Measurements from ENCODE around the gene NRG2. TPM values are rescaled to one million over a fixed set of nuclear protein-coding genes. Genes with fewer than 3 reads are reported as not detected.
A peak's percentile ranks its signal among the peaks of the same experiment; 100 is the strongest.

The NRG2 gene
- total and polyA plus RNA-seq, 12 donors = 1.8 to 16.7 (median 8.4) TPM

GRCh38 chr5:139962445-139962844 is 80.7 kb downstream of the NRG2 start:
- intact Hi-C loops (cut with DNase I) = loop anchor here in 1 of 2 donors (5.0 to 10.0 kb wide), 2 partner anchors 95 to 192 kb away; no protein-coding TSS in a partner anchor

DNA sequence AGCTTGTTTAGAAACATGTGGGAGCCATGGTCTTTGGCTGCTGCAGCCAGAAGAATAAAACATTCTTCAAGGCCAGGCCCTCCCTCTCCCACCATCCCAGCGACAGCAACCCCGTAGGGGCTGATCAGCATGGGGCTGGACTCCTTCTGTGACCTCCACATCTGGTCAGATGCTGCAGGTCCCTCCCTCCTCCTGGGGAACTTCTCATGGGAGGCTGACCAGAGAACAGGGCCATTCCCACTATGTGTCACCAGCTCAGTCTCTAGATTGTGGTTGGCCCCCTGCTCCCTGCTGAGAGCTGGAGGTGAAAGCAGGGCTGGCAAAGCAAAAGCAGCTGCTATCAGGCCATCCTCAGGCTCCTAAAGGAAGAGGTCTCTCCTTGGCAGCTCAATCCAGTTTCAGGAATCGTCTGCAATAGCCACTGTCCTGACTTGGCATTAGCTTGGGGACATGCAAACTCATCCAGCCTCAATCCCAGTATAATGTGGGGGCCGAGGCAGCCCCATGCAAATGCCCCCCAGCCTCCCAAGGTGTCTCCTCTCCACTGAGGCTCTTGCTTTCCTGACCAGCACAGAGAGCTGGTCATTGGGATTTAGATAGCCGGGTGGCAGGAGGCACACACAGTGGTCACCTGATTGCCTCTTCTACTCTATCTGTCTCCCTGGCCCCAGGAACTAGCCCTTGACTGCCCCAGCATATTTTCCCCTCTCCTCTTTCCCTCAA is 81.5 kb downstream of the NRG2 start:
- Histone ChIP-seq H3K27me3 (no peaks in the 10 kb centered on the region), H3K9me3 (replicated peaks in 1 of 3) (no peaks in the 10 kb centered on the region), H3K4me3 (no peak overlapping the region), H3K27ac (no peak overlapping the region), H3K4me1 (replicated peaks in 1 of 2) (no peaks in the 10 kb centered on the region), H3K36me3 (replicated peaks in 1 of 2) (no peaks in the 10 kb centered on the region)
- intact Hi-C loops (cut with DNase I) = loop anchor here in 1 of 2 donors (5.0 to 10.0 kb wide), 2 partner anchors 94 to 193 kb away; no protein-coding TSS in a partner anchor
- WGBS, 4 donors = 52 to 83% (median 66%) methylated on average over 3 to 5 of the region's 5 CpGs
- TF ChIP-seq POLR2A (IDR thresholded peaks at IDR 0.05) = no peak
- TF ChIP-seq, protein P1, sequence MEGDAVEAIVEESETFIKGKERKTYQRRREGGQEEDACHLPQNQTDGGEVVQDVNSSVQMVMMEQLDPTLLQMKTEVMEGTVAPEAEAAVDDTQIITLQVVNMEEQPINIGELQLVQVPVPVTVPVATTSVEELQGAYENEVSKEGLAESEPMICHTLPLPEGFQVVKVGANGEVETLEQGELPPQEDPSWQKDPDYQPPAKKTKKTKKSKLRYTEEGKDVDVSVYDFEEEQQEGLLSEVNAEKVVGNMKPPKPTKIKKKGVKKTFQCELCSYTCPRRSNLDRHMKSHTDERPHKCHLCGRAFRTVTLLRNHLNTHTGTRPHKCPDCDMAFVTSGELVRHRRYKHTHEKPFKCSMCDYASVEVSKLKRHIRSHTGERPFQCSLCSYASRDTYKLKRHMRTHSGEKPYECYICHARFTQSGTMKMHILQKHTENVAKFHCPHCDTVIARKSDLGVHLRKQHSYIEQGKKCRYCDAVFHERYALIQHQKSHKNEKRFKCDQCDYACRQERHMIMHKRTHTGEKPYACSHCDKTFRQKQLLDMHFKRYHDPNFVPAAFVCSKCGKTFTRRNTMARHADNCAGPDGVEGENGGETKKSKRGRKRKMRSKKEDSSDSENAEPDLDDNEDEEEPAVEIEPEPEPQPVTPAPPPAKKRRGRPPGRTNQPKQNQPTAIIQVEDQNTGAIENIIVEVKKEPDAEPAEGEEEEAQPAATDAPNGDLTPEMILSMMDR (IDR thresholded peaks at IDR 0.05) = no peak
- DNase-seq = peak in 6 of 7 donors; percentile 22 to 54 (median 44)

More at GRCh38 chr5:139962445-139962844, 80.7 kb downstream of the NRG2 start:
- H3K27me3 ChIP-seq = no peaks in the 10 kb centered on the region
- TF ChIP-seq, protein P1 (IDR thresholded peaks at IDR 0.05) = no peak
- no peak for TF ChIP-seq POLR2A (IDR thresholded peaks at IDR 0.05)
- no peak for DNase-seq
- no peaks in the 10 kb centered on the region for H3K4me1 ChIP-seq (replicated peaks in 1 of 2)
- H3K27ac ChIP-seq = no peak overlapping the region
- no peaks in the 10 kb centered on the region for H3K36me3 ChIP-seq (replicated peaks in 1 of 2)
- no peaks in the 10 kb centered on the region for H3K9me3 ChIP-seq (replicated peaks in 1 of 3)
- 67 to 86% (median 76%) methylated on average over 1 of the region's 1 CpG for WGBS, 4 donors
- no peak overlapping the region for H3K4me3 ChIP-seq

GRCh38 chr5:139960723-139961383 is 82.2 kb downstream of the NRG2 start:
- DNase-seq = peak in 1 of 7 donors; percentile 41
- TF ChIP-seq POLR2A (IDR thresholded peaks at IDR 0.05) = no peak
- TF ChIP-seq, protein P1 (IDR thresholded peaks at IDR 0.05) = no peak
- H3K27ac ChIP-seq = no peak overlapping the region
- no peaks in the 10 kb centered on the region for H3K27me3 ChIP-seq
- no peaks in the 10 kb centered on the region for H3K9me3 ChIP-seq (replicated peaks in 1 of 3)
- no peaks in the 10 kb centered on the region for H3K4me1 ChIP-seq (replicated peaks in 1 of 2)
- 82 to 87% (median 86%) methylated on average over 4 to 9 of the region's 9 CpGs for WGBS, 4 donors
- H3K4me3 ChIP-seq = no peak overlapping the region
- H3K36me3 ChIP-seq (replicated peaks in 1 of 2) = no peaks in the 10 kb centered on the region
- intact Hi-C loops (cut with DNase I) = loop anchor here in 1 of 2 donors (5.0 to 10.0 kb wide), 2 partner anchors 94 to 194 kb away; no protein-coding TSS in a partner anchor

DNA sequence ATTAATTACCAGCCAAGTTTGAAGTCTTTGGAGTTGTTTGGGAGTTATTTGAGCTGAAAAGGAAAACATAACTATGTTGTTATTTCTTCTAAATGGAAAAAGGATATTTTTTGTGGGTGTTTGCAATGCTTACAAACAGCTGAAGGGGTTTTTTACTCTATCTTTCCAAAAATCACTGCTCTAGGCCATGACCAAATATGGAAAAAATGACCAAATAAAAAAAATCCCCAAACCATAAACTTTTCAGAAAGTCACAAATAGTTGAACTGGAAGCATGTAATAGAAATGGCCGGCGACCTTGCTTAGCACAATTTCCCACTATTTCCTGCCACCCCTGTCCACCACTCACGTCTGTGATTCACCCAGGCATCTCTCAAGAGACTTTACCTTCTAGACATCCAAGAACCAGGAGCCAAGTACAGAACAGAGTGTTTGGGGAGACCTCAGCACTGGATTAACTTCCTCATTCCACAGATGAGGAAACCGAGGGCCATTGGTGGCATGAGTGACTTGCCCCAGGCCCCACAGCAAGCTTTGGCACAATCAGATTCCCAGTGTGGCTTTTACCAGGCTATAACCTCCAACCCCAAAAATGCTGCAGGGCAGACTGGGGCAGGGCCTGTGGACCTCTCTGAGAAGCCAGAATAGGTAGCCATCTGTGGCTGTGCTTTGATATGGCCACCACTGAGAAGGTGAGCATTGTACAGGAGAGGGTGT is 84.5 kb downstream of the NRG2 start:
- Histone ChIP-seq H3K27me3 (no peaks in the 10 kb centered on the region), H3K4me1 (replicated peaks in 1 of 2) (peaks cover 5 to 9% of the 10 kb centered on the region in 2 donors), H3K36me3 (replicated peaks in 1 of 2) (no peaks in the 10 kb centered on the region), H3K4me3 (no peak overlapping the region), H3K27ac (no peak overlapping the region), H3K9me3 (replicated peaks in 1 of 3) (no peaks in the 10 kb centered on the region)
- TF ChIP-seq, protein P1 (IDR thresholded peaks at IDR 0.05) = no peak
- no peak for TF ChIP-seq POLR2A (IDR thresholded peaks at IDR 0.05)
- intact Hi-C loops (cut with DNase I) = no loop called here
- DNase-seq = no peak
- 76 to 88% (median 79%) methylated on average over 3 to 4 of the region's 4 CpGs for WGBS, 4 donors

Data from adrenal gland (tissue), 12 donors.